HUDEP-2 (cell line): ENCODE results near the gene IL24.
"Not testable (repeated sequence)": the region's sequence is repeated elsewhere in the genome, so short reads cannot be mapped to it uniquely, and the experiment has no call there.

Experiments used
- DNase-seq, 76 experiments: peaks; one replicate each; lab custom pipeline; 2025; ENCODE audit not compliant: unreplicated experiment in 76 of 76; lab: John Stamatoyannopoulos, UW

IL24 gene

GRCh38 chr1:206923009-206923960 lies 26.0 kb downstream of the IL24 start:
- DNase-seq = no peak

DNA sequence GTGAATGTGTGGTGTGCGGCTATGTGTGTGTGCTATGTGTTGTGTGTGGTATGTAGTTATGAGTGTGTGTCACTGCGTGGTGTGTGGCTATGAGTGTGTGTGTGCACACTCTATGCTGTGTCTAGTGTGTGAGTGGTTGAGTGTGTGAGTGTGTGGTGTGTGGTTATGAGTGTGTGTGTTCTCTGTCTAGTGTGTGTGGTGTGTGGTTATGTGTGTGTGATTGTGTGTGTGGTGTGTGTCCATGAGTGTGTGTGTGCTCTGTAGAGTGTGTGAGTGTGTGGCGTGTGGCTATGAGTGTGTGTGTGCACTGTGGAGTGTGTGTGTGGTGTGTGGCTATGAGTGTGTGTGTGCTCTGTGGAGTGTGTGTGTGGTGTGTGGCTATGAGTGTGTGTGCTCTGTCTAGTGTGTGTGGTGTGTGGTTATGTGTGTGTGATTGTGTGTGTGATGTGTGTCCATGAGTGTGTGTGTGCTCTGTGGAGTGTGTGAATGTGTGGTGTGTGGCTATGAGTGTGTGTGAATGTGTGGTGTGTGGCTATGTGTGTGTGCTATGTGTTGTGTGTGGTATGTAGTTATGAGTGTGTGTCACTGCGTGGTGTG lies 26.8 kb downstream of the IL24 start:
- DNase-seq = not testable (repeated sequence)

DNA sequence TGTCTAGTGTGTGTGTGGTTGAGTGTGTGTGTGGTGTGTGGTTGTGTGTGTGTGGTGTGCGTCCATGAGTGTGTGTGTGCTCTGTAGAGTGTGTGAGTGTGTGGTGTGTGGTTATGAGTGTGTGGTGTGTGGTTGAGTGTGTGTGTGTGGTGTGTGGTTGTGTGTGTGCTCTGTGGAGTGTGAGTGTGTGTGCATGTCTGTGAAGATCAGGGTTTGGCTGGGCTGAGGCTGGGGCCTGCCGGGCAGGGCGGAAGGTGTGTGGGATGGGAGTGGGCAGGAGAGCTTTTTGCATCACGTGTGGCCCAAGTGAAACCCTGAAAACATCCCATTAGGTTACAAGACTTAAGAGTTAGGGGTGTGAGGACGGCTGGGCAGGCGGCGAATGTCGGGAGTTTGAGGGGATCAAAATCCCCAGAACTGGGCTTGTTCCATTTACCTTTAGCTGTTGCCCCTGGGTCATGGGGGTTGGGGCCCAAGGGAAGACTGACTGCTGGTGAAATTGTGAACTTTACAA lies 27.4 kb downstream of the IL24 start:
- no peak for DNase-seq

DNA sequence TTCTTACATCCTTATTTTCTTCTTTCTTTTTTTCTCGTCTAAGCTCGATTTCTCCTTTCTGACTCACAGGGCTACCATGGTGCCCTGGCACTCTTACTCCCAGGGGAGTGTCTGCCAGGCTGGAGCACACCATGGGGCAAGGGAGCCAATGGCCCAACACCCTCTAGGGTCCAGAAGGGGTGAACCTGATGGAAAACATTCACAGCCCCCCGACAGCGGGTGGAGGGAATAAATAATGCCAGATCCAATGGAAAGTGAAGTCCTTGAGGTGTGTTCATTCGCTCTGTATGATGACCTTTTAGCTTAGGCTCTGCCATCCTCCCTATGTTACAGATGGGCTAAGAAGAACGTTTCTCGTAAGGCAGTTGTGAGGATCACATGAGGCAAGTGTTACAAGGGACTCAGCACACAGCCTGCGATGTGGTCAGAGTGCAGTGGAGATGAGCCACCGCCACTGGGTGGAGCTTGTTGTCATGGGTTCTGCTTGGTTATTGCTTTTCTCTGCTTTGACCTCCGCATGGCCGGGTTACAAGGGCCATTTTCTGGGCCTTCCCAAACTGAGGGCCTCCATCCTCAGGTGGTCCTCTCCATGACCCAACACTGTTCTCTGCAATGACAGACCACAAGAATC lies 28.0 kb downstream of the IL24 start:
- peak in 10 of 76 experiments; percentile 7 to 44 (median 20) for DNase-seq

- DNase-seq = no peak
Measured at GRCh38 chr1:206926286-206926685, 29.0 kb downstream of the IL24 start.

DNA sequence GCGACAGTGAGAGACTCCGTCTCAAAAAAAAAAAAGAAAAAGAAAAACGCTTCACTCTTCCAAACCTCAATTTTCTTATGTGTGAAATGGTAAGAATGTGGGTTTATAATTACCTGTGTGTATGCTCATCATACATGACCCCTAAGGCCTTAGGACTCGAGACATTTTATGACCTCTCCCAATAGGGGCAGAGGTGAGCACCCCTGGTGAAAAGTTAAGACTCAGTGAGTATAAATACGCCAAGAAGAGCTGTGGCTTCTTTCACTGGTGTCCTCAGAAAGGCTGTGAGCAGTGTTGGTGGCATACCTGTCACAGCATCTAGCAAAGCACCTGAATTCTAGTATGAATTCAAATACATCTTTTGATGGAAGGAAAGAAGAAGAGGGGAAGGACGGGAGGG lies 32.3 kb downstream of the IL24 start:
- no peak for DNase-seq

- DNase-seq = no peak
Measured at GRCh38 chr1:206930210-206930798, 33.1 kb downstream of the IL24 start.

DNA sequence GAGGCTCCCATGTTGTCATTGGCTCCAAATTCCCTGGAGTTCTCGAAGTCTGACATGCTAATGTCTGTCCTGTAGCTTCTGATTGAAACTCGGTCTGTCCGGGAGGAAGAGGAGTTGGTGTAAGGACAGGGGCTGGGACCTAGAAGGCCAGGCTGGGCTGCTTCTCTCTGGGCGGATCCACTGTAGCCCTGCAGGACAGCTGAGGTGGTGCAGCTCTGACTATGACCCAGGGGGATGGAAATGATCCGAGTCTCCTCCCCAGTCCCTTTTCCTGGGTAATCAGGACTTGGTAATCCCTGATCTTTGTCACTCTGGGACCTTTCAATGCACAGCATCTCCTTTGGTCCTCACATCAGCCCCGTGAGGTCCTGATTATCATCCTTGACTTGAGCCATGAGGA lies 34.5 kb downstream of the IL24 start:
- no peak for DNase-seq

- DNase-seq = no peak
Measured at GRCh38 chr1:206932177-206932576, 34.9 kb downstream of the IL24 start.

DNA sequence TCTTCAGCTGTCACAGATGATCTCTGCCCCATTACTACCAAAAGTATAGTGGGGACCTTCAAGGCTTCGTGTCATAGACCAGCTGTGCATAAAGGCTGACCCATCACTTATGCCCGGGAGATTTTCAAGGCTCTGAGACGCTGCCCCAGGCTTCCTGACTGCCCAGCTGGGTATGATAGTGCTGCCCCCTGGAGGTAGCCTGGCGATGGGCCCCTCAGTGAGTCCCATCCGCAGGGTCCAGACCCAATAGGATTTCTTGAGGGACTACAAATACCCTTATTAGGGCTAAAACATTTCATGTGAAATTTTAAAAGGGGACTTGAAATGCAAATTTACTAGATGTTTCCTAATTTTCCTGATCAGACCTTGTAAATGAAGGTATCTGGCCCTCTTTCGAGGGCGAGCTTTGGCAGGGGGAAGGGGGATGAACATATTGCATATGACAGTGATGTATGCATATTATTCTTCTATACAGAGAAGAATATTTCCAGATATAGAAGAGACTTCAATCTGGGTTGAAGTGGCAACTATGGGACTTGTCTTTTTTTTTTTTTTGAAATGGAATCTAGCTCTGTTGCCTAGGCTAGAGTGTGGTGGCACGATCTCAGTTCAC lies 36.2 kb downstream of the IL24 start:
- peak in 30 of 76 experiments; percentile 3 to 34 (median 18) for DNase-seq

DNA sequence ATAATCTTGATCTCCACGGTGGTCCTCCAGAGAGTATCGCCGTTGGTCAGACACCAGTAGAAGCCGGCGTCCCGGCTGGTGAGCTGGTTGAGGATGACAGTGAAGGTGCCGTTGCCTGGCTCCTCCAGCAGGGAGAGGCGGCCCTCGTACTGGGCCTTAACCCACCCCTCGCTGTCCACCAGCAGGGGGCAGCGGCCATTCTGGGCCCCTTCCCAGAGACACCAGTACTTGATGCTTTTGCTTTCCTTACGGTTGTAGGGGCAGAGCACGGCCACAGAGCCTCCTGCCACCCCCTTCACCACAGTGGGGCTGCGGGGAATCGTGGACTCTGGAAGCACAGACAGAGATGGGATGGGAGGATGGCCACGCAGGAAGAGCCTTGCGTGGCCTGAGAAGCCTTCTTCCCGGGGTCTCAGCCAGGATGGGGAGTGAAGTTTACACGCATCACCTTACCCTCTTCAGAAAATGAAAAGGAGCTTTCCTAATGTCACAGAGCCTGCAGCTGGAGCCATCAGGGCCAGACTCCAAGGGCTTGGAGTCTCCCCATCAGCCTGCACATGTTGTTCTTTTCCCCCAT lies 38.3 kb downstream of the IL24 start:
- DNase-seq = peak in 47 of 76 experiments; percentile 5 to 56 (median 29)

DNA sequence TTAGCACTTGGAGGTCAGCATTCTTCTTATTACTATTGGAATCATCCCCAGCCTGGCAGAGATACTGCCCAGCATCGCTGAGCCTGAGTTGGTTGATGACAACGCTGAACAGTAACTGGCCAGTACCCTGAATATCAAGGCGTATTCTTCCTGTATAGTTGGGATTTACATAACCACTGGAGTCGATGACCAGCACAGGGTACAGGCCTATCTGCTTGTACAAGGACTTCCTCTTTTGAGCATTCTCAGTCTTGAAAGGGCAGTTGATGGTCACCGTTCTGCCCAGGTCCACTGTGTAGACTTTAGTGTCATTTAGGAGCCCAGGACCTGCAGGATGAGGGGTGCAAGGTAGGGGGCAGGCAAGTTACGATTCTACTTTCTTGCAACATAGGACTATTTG lies 40.2 kb downstream of the IL24 start:
- DNase-seq = no peak

- DNase-seq = no peak
Measured at GRCh38 chr1:206939131-206939530, 41.9 kb downstream of the IL24 start.

DNA sequence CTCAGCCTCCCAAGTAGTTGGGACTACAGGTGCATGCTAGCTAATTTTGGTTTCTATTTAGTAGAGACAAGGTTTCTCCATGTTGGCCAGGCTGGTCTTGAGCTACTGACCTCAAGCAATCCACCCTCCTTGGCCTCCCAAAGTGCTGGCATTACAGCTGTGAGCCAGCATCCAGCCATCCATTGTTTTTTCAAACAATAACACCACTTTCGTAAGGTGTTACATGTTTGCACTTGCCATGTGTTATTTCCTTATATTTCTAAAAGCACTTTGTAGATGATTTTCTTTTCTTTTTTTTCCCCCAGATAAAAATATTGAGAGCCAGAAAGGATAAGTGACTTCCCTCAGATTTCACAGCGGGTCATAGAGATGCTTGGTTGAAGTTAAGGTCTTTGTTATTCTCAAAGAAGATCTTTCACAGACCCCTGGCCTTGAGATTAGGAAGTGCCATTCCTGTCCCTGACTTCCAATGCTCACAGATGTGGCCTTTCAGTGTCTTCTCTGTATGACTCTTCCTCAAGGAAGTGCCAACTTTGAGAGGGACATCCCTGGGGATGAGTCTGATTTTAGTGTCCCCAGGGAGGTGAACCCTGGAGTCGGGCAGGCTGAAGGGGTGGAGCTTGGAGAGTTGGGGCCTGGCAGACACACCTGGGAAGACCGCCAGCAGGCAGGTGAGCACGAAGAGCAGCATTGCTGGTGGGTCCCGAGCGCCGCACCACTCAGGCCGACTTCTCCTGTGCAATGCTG lies 42.8 kb downstream of the IL24 start:
- no peak for DNase-seq

DNA sequence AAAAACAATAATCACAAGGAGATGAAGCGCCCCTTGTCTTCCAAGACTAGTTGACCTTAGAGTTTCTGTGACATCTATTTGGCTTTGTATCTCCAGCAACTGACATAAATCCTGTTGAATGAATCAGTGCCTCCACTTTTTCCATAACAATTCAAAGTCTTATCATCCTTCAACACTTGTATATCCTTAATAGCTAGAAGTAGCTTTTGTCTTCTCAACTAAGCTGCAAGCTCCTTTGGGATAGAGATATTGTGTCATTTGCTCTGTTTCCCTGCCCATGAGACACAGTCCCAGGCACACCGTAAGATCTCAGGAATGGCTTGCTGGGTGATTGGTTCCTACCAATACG lies 43.3 kb downstream of the IL24 start:
- no peak for DNase-seq

DNA sequence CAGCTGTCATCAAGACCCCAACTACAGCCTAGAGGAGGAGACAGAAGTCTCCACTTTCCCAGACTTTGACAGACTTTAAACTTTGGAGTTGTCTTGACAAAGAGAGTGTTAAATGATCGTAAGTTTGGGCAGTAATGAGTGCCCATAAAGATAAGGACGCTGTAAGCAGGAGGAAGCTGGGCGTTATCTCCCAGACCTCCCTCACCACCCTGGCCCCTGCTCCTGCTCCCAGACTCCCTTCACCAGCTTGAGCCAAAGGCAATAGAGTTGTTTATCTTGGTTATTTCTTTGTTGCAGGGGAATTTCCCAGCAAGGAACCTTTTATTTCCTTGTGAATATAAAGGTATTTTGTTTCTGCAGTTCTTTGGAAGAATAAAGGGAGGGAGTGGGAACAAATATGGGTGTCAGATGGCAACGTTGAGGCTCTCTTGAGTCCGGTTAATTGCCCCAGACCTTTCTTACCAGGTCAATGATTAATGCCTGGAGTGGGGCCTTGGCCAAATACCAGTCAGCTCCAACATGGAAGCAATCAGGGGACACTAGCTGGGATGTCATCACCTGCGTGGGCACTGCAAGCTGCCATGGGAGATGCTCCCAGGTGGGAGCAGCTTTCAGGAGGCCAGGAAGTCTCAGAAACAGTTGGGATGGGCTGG lies 44.6 kb downstream of the IL24 start:
- peak in 16 of 76 experiments; percentile 3 to 29 (median 12) for DNase-seq

DNA sequence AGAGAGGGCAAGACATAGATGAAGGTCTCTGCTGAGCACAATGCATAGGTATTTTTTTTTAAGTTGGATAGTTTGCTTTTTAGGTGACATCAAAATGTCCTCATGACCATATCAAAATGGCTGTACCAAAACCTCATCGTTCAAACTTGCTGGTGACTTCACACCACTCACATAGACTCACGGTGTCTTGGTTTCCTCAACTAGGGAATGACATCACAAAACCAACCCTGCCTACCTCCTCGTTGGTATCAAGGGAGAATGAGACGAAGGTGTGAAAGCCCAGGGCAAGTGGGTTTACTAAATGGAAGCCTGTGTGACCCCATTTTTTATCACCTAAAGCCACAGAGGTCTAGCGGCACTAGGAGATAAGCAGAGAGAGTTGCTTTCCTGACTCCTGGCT lies 47.5 kb downstream of the IL24 start:
- DNase-seq = no peak

DNA sequence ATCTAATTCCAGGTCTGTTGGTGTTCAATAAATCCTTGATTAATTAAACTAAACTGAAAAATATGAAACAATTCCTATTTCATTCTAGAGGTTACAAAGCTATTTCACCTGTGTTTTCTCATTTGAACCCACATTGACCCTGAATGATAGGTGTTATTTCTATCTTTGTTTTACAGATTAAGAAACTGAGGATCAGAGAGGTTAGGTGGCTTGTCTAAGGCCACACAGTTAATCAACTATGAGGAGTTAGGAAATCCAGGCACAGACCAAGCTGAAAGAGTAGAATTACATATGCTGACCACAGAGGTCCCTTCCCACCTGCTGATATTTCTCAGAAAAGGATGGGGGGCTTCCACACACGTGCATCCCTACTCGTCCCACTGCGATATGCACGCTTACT lies 48.5 kb downstream of the IL24 start:
- no peak for DNase-seq

GRCh38 chr1:206946261-206946660 lies 49.0 kb downstream of the IL24 start, which contains the start of gene PIGR:
TSS of gene PIGR (minus strand) at chr1:206946466. CDS start at chr1:206940531, 5,935 bp downstream.
- DNase-seq = no peak
